Activated CD8-positive, alpha-beta T cell treated with anti-CD3 and anti-CD28 coated beads, Interleukin-2, amount 10 ng/mL, durations not matched to agents 7 days and 5 days (primary cell): ENCODE measurements around the gene SLC6A3. TPM values are rescaled to one million over a fixed set of nuclear protein-coding genes. Genes with fewer than 3 reads are reported as not detected.
"Not testable (repeated sequence)": the region's sequence is repeated elsewhere in the genome, so short reads cannot be mapped to it uniquely, and the experiment has no call there.

Experiments
- ATAC-seq: fragments of 150-1000 bp; cut with Tn5 transposase; one replicate; pipeline ENCODE4 v1.10.0; 2021; ENCODE audit warnings: moderate library complexity
- CTCF ChIA-PET: fragments of 350-600 bp; sonication (Branson Sonifier 250); formaldehyde crosslinking; loops from one replicate; lab custom pipeline; 2021; ENCODE audit warnings: antibody characterized with exemption; lab: Charles Lee
- POLR2A ChIA-PET: fragments of 350-600 bp; sonication (Branson Sonifier 250); formaldehyde crosslinking; loops from one replicate; lab custom pipeline; 2021; ENCODE audit warnings: antibody characterized with exemption; lab: Charles Lee
- DNase-seq: peaks from one replicate; pipeline ENCODE4 v3.0.0-alpha.2; 2020
- H3K27ac Mint-ChIP-seq: one replicate; pipeline ENCODE4 v1.8.0; 2021; ENCODE audit warnings: mild to moderate bottlenecking, mixed read lengths
- H3K27me3 Mint-ChIP-seq: one replicate; pipeline ENCODE4 v1.8.0; 2021; ENCODE audit warnings: low read depth, mixed read lengths
- H3K36me3 Mint-ChIP-seq: one replicate; pipeline ENCODE4 v1.8.0; 2021; ENCODE audit warnings: low read depth, mixed read lengths
- H3K4me1 Mint-ChIP-seq: one replicate; pipeline ENCODE4 v1.8.0; 2021; ENCODE audit warnings: low read depth, mixed read lengths
- H3K4me3 Mint-ChIP-seq: one replicate; pipeline ENCODE4 v1.8.0; 2021; ENCODE audit warnings: mild to moderate bottlenecking, mixed read lengths
- H3K9me3 Mint-ChIP-seq: one replicate; pipeline ENCODE4 v1.8.0; 2022; ENCODE audit warnings: mixed read lengths; ENCODE audit not compliant: insufficient read depth
- total RNA-seq, 2 experiments: library from RNA; stranded (reverse); gene quantifications; one replicate each; pipeline ENCODE4 v1.2.3, GENCODE V29; 2021

SLC6A3 gene
- total RNA-seq, 2 experiments from 2014 or later = not detected

GRCh38 chr5:1362242-1363015, 82.8 kb downstream of the SLC6A3 start:
- H3K4me3 Mint-ChIP-seq = no peak overlapping the region

DNA sequence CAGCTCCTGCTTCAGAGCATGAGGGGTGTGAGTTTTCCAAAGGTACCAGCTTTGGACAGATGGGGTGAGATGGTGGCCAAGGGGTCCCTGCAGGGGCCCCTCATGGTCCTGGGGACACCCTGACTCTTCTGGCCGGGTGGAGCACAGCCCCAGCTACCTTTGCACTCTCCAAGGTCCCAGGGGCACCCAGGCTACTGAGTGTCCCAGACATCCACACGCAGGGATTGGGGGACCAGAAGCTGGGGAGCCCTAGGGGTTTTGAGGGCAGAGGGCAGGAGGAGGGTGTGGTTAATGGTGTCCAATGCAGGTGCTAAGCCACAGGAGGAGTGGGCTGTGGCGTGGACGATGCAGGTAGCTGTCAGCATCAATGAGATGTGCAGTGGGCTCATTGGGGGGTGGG, 84.4 kb downstream of the SLC6A3 start:
- DNase-seq (no peak), ATAC-seq (no peak)
- Mint-ChIP-seq H3K27me3 (peaks cover 9% of the 10 kb centered on the region), H3K36me3 (no peaks in the 10 kb centered on the region), H3K27ac (no peak overlapping the region), H3K9me3 (no peaks in the 10 kb centered on the region), H3K4me3 (no peak overlapping the region), H3K4me1 (no peaks in the 10 kb centered on the region)
- POLR2A ChIA-PET = no interaction called here
- CTCF ChIA-PET = no interaction called here

More at GRCh38 chr5:1362242-1363015, 82.8 kb downstream of the SLC6A3 start:
- H3K27me3 Mint-ChIP-seq = peaks cover 11% of the 10 kb centered on the region
- H3K4me1 Mint-ChIP-seq = no peaks in the 10 kb centered on the region
- H3K9me3 Mint-ChIP-seq = no peaks in the 10 kb centered on the region
- CTCF ChIA-PET = no interaction called here
- H3K27ac Mint-ChIP-seq = no peak overlapping the region
- no peaks in the 10 kb centered on the region for H3K36me3 Mint-ChIP-seq
- ATAC-seq = no peak
- POLR2A ChIA-PET = no interaction called here
- no peak for DNase-seq

DNA sequence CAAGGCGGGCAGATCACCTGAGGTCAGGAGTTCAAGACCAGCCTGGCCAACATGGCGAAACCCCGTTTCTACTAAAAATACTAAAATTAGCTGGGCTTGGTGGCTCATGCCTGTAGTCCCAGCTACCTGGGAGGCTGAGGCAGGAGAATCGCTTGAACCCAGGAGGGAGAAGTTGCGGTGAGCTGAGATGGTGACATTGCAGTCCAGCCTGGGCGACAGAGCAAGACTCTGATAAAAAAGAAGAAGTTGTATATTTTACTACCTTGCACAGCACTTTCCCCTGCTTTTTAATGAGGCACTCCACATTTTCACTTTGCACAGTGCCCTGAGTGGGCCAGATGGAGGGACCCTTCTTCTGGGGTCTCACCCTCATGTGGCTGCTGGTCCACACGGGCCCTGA, 84.9 kb downstream of the SLC6A3 start:
- H3K36me3 Mint-ChIP-seq, H3K27ac Mint-ChIP-seq, DNase-seq, H3K4me1 Mint-ChIP-seq, H3K9me3 Mint-ChIP-seq, POLR2A ChIA-PET, CTCF ChIA-PET, ATAC-seq, H3K27me3 Mint-ChIP-seq, H3K4me3 Mint-ChIP-seq: not testable (repeated sequence)

- Mint-ChIP-seq H3K27ac (no peak overlapping the region), H3K27me3 (peaks cover 7% of the 10 kb centered on the region), H3K9me3 (no peaks in the 10 kb centered on the region), H3K4me3 (no peak overlapping the region), H3K4me1 (no peaks in the 10 kb centered on the region), H3K36me3 (no peaks in the 10 kb centered on the region)
- POLR2A ChIA-PET = no interaction called here
- ATAC-seq (no peak), DNase-seq (no peak)
- CTCF ChIA-PET = no interaction called here
Measured at GRCh38 chr5:1359713-1360112, 85.5 kb downstream of the SLC6A3 start.

DNA sequence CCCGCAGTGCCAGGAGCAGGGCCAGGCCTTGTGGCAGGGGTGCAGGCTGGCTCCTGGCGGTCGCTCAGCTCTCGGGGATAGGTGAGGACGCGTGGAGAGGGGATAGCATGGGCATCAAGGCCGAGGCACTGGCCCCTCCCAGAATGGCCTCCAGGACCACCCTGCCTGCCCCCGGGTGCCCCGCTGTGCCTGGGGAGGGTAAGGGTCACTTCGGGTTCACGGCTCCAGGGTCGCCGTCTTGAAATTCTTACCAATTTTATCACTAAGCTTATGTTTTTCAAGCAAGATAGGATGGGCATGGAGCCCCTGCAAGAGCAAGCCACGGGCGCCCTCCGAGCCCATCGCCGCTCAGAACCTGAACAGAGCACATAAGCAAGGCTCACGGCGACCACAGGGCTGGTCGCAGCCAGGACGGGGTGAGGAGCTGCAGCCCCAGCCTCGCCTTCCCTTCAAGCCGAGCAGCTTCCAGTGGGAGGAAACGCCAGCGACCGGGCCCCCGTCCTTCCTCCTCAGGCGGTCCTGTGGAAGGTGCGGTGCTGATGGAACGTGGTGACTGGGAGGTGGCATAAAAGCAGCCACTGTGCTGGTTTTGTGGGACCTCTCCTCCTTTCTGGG, 86.1 kb downstream of the SLC6A3 start:
- no peak overlapping the region for H3K4me3 Mint-ChIP-seq
- H3K36me3 Mint-ChIP-seq = no peaks in the 10 kb centered on the region
- ATAC-seq = no peak
- no peak for DNase-seq
- no peaks in the 10 kb centered on the region for H3K4me1 Mint-ChIP-seq
- ChIA-PET POLR2A (no interaction called here), CTCF (interaction anchor here (0.9 kb wide), 1 partner anchor 21 kb away, joined by 3 read pairs; no protein-coding TSS in a partner anchor)
- peaks cover 7% of the 10 kb centered on the region for H3K27me3 Mint-ChIP-seq
- H3K9me3 Mint-ChIP-seq = no peaks in the 10 kb centered on the region
- H3K27ac Mint-ChIP-seq = no peak overlapping the region

- H3K9me3 Mint-ChIP-seq = no peaks in the 10 kb centered on the region
- CTCF ChIA-PET = interaction anchor here (0.9 kb wide), 1 partner anchor 22 kb away, joined by 3 read pairs; no protein-coding TSS in a partner anchor
- no peak overlapping the region for H3K27ac Mint-ChIP-seq
- peaks cover 4% of the 10 kb centered on the region for H3K27me3 Mint-ChIP-seq
- H3K4me1 Mint-ChIP-seq = no peaks in the 10 kb centered on the region
- DNase-seq (no peak), ATAC-seq (no peak)
- no peak overlapping the region for H3K4me3 Mint-ChIP-seq
- POLR2A ChIA-PET = no interaction called here
- no peaks in the 10 kb centered on the region for H3K36me3 Mint-ChIP-seq
Measured at GRCh38 chr5:1358726-1359025, 86.6 kb downstream of the SLC6A3 start.

DNA sequence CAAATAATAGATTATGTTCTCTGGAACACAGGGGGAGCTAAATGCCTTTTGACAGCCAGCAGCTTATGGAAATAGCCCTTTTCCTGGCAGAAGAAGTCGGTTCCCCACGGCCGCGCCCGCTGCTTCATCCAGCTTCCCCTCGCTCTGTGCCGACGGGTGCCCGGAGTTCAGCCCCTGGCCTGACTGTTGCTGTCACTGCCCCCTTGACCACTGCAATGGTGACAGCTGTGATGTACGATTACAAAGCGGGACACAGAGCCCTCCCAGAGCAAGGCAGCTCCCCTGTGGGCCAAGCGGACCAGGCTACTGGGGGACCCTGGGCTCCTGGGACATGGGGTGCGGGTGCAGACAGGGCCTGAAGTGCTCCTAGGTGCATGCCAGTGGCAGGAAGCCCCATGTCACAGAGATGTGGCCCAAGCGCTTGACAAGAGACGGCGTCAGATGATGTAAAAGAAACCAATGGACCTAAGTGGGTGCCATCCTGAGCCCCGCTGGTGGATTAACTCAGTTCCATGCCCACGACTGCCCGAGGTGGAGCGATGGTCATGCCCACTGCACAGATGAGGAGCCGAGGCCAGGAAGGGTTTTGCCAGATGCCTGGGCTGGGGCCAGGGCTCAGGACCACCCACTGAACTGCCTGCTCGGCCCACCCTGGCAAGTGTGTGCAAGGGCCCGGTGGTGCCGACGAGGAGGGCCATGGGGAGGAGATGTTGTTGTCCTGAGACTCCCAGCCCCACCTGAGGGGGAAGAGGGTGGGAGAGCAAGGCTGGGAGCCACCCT, 87.1 kb downstream of the SLC6A3 start:
- peaks cover 3% of the 10 kb centered on the region for H3K27me3 Mint-ChIP-seq
- no peaks in the 10 kb centered on the region for H3K4me1 Mint-ChIP-seq
- no peaks in the 10 kb centered on the region for H3K36me3 Mint-ChIP-seq
- POLR2A ChIA-PET = no interaction called here
- H3K9me3 Mint-ChIP-seq = no peaks in the 10 kb centered on the region
- H3K4me3 Mint-ChIP-seq = no peak overlapping the region
- no peak overlapping the region for H3K27ac Mint-ChIP-seq
- ATAC-seq (no peak), DNase-seq (no peak)
- CTCF ChIA-PET = no interaction called here

DNA sequence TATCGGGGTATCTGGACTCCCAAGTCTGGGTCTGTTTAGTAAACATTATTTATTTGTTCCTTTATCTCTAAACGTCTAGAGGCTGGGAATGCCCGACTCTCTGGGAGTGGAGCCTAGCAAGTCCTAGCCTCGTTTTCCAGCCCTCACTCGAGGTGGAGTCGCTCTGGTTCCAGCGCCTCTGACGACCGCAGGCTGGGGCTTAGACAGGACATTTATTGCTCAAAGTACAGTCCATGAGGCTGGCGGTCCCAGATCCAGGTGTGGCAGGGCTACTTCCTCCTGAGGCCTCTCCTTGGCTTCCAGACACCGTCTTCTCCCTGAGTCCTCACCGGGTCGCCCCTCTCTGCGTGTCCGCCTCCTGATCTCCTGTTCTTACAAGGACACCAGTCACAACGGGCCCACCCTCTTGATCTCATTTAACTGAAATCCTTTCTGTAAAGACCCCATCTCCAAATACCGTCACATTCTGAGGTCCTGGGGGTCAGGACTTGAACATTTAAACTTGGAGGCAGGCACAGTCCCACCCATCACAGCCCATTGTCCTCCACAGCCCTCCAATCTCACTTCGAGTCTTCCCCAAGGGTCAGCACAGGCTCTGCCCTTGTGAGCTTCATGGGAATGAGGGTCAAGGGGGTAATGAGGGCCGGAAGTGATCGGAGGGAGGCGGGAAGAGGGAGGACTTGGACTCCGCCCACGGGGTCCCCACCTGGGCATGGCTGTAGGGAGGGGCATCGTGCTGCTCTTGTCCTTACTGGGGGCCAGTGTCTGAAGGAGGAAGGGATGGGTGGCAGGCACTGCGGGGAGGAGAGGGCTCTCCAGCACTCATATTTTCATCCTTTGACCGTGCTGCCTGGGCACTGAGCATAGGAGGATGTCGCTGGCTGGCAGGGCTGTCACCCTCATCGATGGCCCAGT, 88.1 kb downstream of the SLC6A3 start:
- ChIA-PET POLR2A (interaction anchor here (0.5 kb wide), 1 partner anchor 1320 kb away, joined by 4 read pairs; no protein-coding TSS in a partner anchor), CTCF (no interaction called here)
- no peak for DNase-seq
- Mint-ChIP-seq H3K27me3 (peaks cover 7% of the 10 kb centered on the region), H3K4me1 (no peaks in the 10 kb centered on the region), H3K4me3 (no peak overlapping the region), H3K27ac (no peak overlapping the region), H3K9me3 (no peaks in the 10 kb centered on the region), H3K36me3 (no peaks in the 10 kb centered on the region)
- no peak for ATAC-seq

DNA sequence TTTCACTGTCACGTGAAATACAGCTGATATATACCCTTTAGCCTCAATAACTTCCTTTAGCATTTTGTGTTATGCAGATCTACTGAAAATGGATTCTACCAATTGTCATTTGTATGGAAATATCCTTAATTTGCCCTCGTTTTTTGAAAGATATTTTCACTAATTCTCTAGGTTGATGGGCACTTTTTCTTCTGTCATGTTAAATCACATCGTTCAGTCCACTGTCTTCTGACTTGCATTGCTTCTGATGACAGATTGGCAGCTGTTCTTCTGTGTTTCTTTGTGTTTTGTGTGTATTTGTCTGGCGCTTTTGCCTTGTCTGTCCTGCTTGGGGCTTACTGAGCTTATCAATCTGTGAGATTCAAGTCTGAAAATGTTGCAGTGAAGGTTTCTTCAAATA, 90.7 kb downstream of the SLC6A3 start:
- Mint-ChIP-seq H3K27me3 (peaks cover 12% of the 10 kb centered on the region), H3K4me1 (no peaks in the 10 kb centered on the region), H3K27ac (no peak overlapping the region), H3K9me3 (no peaks in the 10 kb centered on the region), H3K36me3 (no peaks in the 10 kb centered on the region), H3K4me3 (no peak overlapping the region)
- ATAC-seq (no peak), DNase-seq (no peak)
- ChIA-PET CTCF (interaction anchor here (1.8 kb wide), 1 partner anchor 25 kb away, joined by 12 read pairs; no protein-coding TSS in a partner anchor), POLR2A (no interaction called here)

DNA sequence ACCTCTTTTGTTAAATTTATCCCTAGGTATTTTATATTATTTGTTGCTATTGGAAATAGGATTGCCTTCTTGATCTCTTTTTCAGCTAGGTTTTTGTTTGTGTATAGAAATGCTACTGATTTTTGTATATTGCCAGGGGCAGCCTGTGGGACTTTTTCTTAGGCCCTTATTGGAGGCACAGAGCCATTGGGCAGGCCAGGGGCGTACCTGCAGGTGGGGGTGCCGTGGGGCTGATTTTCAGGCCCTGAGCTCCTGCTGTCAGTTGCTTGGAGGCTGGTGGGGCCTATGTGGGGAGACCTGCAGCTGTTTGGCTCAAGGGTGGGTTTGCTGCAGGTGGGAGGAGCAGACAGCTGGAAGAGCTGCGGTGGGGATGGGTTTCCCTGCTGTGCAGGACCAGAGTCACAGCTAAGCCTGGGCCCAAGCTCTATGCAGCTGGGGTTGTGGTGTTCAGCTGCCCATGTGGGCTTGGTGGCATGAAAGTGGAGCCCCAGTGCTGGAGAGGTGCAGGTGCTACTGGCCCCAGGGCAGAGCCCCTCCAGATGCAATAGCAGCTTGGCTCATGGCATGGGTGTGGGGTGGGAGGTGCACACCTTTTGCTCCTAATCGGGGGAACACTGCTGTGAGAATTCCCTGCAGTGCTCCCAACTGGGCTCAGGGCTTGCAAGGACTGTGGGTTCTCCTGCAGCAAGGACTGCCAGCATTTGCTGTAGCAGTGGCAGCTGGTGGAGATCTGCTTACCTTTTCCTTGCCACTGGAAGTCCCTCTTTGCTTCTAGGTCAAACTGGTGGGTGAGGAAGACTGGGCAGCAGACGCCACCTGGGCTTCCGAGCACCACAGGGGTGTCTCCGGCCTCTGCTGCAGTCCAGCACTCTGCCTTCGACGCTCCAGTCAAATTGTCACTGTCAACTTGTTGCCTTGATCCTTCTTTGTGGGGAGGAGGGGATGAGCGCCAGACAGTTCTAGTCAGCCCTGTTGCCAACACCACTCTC, 92.7 kb downstream of the SLC6A3 start:
- no peaks in the 10 kb centered on the region for H3K36me3 Mint-ChIP-seq
- CTCF ChIA-PET = interaction anchor here (1.7 kb wide), 1 partner anchor 27 kb away, joined by 5 read pairs; no protein-coding TSS in a partner anchor
- POLR2A ChIA-PET = no interaction called here
- no peak overlapping the region for H3K4me3 Mint-ChIP-seq
- peaks cover 12% of the 10 kb centered on the region for H3K27me3 Mint-ChIP-seq
- no peak for DNase-seq
- no peak for ATAC-seq
- H3K4me1 Mint-ChIP-seq = peaks cover 3% of the 10 kb centered on the region
- no peak overlapping the region for H3K27ac Mint-ChIP-seq
- H3K9me3 Mint-ChIP-seq = no peaks in the 10 kb centered on the region
